GM18520 (cell line): ENCODE results near the gene CAMLG.

Experiments used
- ATAC-seq: cut with Tn5 transposase; IDR thresholded peaks from one replicate; pipeline ENCODE4 v1.9.1; 2021; ENCODE audit not compliant: unreplicated experiment

CAMLG gene

GRCh38 chr5:134777366-134777765 lies 39.0 kb downstream of the CAMLG start:
- ATAC-seq, result no peak

GRCh38 chr5:134784241-134784920 lies 46.0 kb downstream of the CAMLG start:
- ATAC-seq, result no peak

- ATAC-seq, result no peak
These were observed 46.7 kb downstream of the CAMLG start for GRCh38 chr5:134784946-134785620.

GRCh38 chr5:134787692-134788091 lies 49.3 kb downstream of the CAMLG start:
- ATAC-seq, result no peak

- ATAC-seq, result no peak
These were observed 53.2 kb downstream of the CAMLG start for GRCh38 chr5:134791580-134791979.

GRCh38 chr5:134792286-134792685 lies 53.9 kb downstream of the CAMLG start:
- ATAC-seq, result no peak

GRCh38 chr5:134793111-134793510 lies 54.8 kb downstream of the CAMLG start:
- ATAC-seq, result no peak

- no peak for ATAC-seq
These were observed 55.7 kb downstream of the CAMLG start for GRCh38 chr5:134794082-134794481.

GRCh38 chr5:134794819-134795218 lies 56.5 kb downstream of the CAMLG start:
- ATAC-seq, result no peak

GRCh38 chr5:134798468-134798867 lies 60.1 kb downstream of the CAMLG start:
- no peak for ATAC-seq
